Islet precursor cell (in vitro differentiated cells): Measurements from ENCODE around the gene LRRK1.

Source experiments
- DNase-seq: peaks from one replicate; pipeline ENCODE4 v3.0.0-alpha.2; 2018

Gene LRRK1

GRCh38 chr15:101025896-101026631 lies 106.9 kb downstream of the LRRK1 start:
- peak; percentile 34 for DNase-seq

GRCh38 chr15:101026656-101027272 lies 107.6 kb downstream of the LRRK1 start:
- DNase-seq = peak; percentile 36

DNA sequence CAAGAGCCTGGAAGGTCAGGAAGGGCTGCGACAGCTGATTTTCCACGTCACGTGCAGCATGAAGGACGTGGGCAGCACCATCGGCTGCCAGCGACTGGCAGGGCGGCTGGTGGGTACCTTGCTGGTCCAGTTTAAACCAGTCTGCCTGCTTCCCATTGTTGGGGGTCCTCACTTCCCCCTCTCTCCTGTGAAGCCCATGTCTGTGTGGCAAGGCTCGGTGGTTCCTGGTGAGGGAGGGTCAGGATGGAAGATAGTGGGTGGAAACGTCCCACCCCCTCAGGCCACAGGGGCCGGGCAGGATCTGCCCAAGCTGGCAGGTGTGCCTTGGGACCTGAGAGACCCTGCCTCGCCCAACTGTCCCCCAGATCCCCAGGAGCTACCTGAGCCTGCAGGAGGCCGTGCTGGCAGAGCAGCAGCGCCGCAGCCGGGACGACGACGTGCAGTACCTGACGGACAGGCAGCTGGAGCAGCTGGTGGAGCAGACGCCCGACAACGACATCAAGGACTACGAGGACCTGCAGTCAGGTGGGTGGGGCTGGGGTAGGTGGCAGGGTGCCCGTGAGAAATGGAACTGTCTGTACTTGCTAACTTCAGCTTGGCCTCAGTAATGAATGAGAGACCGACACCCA lies 108.2 kb downstream of the LRRK1 start:
- peak; percentile 41 for DNase-seq

DNA sequence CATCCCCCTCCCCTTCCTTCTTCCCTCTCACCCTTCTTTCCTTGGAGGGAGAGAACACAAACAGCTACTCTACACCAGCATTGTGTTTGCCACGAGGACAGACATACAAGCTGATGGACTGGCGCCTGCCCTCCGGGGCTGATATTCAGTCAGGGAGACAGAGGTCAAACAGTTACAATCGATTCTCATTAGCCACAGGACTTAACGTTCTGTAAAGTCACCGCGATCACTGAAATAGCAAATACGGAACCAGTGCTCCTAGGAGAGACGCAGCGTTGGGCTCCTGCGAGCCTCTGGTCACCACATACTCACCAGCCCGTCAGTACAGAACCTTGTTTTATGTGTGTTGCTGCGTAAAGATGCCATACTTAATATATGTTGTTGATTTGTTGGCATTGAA lies 108.8 kb downstream of the LRRK1 start:
- DNase-seq = peak; percentile 44

GRCh38 chr15:101028321-101028720 lies 109.2 kb downstream of the LRRK1 start:
- DNase-seq = no peak

- DNase-seq = peak; percentile 49
Observed at GRCh38 chr15:101028772-101029438, 109.7 kb downstream of the LRRK1 start.

DNA sequence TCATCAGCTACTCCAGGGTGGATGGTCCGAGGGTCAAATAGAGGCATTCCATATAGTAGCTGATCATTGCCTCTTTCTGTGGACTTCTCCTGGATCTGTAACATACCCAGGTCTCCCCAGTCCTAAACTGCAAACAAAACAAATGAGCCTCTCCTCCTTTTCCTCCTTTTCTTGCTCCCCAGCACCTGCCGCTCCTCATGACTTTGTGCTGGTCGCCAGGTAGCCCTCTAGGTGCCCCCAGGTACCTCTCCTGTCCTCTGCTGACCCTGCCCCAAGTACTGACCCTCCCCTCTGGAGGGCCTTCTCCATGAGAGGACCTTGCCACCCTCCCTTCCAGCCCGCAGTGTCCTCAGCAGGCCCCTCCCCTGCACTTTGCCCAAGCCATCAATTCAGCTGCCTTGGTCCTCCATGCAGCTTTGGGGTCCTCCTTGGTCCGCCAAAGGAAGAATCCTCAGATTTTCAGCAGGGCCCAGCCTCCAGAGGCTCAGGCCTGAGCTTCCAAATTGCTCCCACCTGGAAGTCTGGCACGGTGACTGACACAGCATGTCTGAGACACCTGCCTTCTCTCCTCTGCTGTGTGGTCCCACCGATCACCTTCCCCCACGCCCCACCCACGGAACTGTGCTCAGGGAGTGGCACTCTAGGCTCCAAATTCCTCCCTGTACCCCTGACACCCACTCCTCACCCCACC lies 111.0 kb downstream of the LRRK1 start:
- peak; percentile 46 for DNase-seq

DNA sequence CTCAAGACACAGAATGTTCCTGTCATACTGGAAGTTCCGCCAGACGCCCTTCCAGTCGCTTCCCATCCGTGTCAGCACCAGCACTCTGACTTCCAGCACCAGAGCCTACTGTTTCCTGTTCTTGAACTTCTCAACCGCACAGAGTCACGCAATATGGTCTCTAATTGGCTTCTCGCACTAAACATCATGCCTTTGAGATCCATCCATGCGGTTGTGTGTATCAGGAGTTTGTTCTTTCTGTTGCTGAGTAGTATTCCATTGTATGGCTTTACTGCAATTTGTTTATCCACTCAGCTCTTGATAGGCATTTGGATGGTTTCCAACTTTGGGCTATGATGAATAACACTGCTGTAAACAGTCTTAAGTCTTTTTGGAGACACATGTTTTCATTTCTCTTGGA lies 112.1 kb downstream of the LRRK1 start:
- DNase-seq = peak; percentile 35

DNA sequence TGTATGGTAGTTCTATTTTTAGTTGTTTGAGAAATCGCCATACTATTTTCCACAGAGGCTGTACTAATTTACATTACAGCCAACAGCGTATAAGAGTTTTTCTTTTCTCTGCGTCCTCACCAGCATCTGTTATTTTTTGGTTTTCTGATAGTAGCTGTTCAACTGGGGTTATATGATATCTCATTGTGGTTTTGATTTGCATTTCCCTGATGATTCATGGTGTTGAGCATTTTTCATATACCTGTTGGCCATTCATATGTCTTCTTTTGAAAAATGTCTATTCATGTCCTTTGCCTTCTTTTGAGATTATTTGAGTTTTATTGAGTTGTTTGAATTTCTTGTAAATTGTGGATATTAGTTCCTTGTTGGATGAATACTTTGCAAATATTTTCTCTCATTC lies 114.6 kb downstream of the LRRK1 start:
- no peak for DNase-seq

- DNase-seq = no peak
Observed at GRCh38 chr15:101035611-101036010, 116.5 kb downstream of the LRRK1 start.

- DNase-seq = no peak
Observed at GRCh38 chr15:101036189-101036588, 117.0 kb downstream of the LRRK1 start.

DNA sequence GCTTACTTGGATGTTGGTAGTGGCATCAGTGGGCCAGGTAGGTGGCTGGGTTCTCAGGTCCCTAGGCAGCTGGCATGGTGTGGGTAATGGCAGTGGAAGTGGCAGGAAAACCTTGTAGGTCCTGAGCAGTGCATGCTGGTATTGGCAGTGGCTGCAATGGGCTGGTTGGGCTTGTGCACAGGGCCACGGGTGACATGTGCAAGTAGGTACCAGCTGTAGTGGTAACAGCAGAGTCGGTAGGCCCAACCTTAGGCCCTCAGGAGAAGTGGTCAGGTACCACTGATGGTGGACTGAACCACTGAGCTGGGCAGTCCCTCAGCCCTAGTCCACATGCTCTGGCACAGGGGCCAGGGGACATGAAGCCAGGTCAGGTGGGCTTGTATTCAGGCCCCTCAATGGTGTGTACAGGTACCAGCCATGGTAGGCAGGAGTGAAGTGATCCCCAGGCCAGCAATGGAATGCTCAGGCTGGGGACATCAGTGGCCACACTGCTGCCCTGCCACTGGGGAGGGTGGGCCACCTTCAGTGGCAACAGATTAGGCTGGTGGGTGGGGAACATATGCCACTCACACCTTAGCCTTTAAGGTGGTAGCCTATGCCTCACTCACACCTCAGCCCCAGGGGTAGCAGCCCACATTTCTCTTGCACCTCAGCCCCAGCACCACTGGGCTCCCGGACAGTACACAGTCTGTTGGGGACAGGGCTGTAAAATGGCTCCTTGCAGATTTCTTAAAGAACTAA lies 118.1 kb downstream of the LRRK1 start:
- DNase-seq = peak; percentile 40

GRCh38 chr15:101038327-101039003 lies 119.3 kb downstream of the LRRK1 start:
- DNase-seq = peak; percentile 5

DNA sequence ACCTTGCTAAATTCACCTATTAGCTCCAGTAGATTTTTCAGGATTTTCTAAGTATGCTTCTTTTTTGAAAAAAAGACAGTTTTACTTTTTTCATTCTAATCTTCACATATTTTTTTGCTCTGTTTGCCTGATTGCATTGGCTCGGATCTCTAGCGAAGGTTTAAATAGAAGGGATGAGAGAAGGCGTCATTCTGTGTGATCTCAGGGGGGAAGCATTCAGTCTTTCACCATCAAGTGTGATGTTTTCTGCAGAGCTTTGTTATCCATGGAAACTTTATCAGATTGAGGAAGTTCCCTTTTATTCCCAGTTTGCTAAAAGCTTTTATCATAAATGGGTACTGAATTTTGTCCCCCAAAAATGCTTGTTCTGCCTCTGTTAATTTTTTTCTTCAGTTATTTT lies 120.3 kb downstream of the LRRK1 start:
- peak; percentile 22 for DNase-seq

DNA sequence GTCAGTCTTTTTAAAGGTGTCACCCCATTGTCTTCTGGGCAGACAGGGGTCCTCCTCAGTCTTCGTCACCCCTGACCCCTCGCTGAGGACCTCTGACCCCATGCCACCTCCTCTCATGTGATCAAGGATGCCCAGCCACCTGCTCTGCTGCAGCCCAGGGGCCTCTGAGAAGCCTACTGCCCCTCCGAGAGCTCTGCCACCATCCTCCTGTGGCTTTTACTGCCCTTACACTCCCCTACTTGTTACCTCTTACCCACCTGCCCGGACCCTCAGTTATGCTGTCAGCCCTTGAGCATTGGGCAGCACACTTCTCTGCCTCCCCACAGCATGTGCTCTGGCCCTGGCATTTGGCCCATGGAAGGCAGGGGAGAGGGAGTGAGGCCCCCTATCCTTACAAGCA lies 123.2 kb downstream of the LRRK1 start:
- DNase-seq = peak; percentile 22

DNA sequence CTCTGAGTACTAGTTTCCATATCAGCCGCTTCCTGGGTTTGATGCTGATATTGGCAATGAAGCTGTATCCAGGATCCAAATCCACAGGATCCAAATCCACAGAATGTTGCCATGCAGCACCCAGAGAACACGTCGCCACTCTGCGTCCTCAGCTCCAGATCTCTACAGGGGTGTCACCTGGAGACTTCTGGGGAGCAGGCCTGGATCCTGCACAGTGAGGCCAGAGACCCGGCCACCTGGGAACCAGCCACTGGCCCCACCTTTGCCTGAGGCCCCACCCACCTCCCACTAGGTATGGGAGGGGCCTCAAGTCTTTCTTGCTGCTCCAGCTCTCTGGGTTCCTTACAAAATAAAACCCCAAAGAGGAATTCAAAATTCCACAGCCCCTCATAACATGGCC lies 123.9 kb downstream of the LRRK1 start:
- peak; percentile 20 for DNase-seq

DNA sequence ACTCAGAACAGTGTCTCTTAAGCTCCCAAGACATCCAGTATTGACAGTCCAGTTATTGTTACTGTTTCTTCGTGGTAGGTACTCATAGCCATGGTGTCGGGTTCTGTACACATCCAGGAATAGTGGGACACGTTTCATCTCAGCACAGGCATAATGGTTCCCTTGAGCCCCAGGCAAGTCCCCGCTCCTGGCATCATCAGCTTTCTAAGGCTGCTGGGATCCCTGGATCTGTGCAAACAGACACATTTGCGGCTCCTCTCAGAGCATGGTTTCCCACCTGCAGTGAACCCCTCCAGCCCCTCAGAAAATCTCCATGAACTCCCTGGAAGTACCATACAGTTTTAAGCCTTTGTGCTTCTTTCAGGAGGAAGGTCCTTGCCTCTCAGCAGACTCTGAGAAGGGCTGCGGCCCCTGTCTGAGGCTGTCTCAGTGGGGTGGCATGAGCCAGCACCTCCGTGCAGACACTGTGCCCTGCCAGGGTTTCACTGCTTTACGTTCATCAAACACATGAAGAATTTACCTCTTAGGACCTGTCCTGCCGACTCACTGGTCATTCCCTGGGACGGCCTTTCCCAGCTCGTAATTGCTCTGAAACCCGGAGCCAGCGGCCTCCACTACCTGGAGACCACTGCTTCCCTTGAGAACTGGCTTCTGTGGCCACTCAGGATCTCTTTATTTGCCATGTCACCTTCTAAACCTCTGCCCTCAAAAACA lies 124.9 kb downstream of the LRRK1 start:
- DNase-seq = peak; percentile 40

- peak; percentile 38 for DNase-seq
Observed at GRCh38 chr15:101044625-101045235, 125.6 kb downstream of the LRRK1 start.

GRCh38 chr15:101045236-101045646 lies 126.1 kb downstream of the LRRK1 start:
- peak; percentile 35 for DNase-seq
